Embryonic facial prominence (tissue), 1 donor: ENCODE measurements around the gene TF.
"Not testable (repeated sequence)": the region's sequence is repeated elsewhere in the genome, so short reads cannot be mapped to it uniquely, and the experiment has no call there.

ENCODE experiments used
- DNase-seq: peaks from one replicate; pipeline ENCODE4 v3.0.0-alpha.2; 2016; ENCODE audit errors: extremely low spot score

The TF gene

DNA sequence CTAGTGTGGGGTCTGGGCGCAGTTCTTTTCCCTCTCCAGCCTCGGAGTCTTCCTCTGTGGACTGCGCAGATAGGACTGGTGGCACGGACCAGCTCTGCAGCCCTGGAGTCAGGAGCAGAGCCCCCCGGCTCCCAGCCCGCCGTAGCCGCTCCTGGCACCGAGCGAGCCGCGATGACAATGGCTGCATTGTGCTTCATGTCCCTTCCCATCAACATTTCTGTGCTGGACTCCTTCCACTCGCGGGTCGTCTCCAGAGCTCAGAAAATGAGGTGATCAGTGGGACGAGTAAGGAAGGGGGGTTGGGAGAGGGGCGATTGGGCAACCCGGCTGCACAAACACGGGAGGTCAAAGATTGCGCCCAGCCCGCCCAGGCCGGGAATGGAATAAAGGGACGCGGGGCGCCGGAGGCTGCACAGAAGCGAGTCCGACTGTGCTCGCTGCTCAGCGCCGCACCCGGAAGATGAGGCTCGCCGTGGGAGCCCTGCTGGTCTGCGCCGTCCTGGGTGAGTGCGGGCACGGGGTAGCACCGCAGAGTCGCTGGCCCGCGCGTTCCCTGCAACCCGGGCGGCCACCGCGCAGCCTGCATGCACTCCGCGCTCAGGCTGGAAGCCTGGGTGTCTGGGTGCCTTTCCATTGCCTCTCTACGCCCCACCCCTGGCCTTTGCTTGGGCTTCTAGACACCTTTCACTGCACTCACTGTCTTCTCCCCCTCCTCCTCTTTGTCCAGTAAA, at the start of gene TF:
Gene TF, plus strand, starts transcription at position 413 of the 731 bp plus-strand sequence. Its CDS starts 48 bp downstream, at position 461.
- no peak for DNase-seq

- no peak for DNase-seq
These were observed 48.2 kb upstream of the TF start for GRCh38 chr3:133697960-133698359.

GRCh38 chr3:133699467-133699866, 46.7 kb upstream of the TF start:
- DNase-seq, result no peak

- DNase-seq, result no peak
These were observed 46.3 kb upstream of the TF start for GRCh38 chr3:133699903-133700302.

- no peak for DNase-seq
These were observed 45.8 kb upstream of the TF start for GRCh38 chr3:133700351-133700750.

- DNase-seq, result no peak
These were observed 44.5 kb upstream of the TF start for GRCh38 chr3:133701435-133702358.

DNA sequence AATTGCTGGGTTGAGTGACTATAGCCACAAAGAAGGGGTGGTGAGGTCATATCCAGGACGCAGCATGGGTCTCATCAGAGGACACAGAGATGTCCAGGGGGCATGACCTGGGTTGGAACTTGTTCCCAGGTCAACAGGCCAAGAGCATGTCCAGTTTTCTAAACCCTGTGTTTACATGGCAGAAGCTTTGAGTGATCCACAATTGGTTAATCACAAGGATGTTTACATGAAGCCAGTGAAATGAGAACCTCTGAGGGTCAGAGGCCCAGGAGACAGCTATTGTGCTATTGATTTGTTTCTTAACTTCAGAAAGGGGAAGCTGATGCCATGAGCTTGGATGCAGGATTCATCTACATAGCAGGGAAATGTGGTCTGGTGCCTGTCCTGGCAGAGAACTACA, 42.3 kb upstream of the TF start:
- no peak for DNase-seq

- no peak for DNase-seq
These were observed 40.2 kb upstream of the TF start for GRCh38 chr3:133706033-133706432.

DNA sequence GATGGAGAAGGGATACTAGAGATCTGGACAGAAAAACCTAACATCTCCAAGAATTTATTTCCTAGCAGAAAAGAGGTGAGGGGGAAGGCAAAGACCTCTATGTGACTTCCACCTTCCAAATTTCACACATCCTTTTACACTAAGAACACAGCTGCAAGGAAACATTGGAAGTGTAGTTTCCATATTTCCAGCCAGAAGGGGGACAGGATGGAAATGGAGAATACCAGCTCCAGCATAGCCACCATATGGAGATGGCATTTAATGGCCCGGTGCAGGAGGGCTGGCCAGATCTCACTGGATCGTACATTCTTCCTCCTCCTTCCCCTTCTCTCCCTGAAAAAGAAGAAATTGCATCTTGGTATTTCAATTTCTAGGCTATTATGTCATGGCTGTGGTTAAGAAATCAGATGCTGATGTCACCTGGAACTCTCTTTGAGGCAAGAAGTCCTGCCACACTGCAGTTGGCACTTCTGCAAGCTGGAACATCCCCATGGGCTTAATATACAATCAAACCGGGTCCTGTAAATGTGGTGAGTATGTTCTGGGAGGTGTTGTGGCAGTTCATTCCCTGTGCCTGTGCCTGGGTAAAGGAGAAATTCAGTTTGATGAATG, 36.9 kb upstream of the TF start:
- DNase-seq, result no peak

DNA sequence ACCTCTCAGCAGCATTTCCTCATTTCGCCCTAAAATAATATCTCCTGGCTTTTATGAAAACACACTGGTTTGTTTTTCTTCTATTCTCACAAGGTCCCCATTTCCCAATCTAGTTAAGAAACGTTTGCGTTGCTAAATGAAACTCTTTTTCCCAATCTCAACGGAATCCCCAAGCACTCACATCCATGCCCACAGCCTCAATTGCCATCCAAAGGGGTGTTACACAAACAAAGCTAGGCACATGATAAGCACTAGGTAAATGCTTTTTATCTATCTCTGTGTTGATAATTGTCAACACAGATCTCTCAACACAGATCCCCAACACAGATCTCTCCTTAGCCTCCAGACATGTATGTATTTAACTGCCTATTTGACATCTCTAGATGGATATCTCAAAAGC, 35.2 kb upstream of the TF start:
- no peak for DNase-seq

DNA sequence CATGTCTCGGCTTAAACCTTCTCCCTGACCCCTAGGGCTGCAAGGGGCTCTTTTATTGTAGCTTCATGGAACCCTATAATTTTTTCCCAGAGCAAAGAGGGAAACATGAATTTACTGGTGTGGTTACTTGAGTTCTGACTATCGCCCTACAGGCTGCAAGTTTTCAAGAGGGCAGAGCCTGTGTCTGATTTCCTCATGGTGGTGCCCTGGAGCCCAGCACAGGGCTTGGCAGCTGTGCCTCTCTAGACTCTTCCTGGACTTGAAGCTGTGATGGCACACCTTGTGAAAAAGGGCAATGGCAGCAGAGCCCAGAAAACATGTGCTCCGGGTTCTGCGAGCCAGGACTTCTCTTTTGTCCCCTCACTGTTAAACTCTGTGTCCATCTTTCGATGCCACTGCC, 34.2 kb upstream of the TF start:
- DNase-seq, result no peak

GRCh38 chr3:133713347-133713746, 32.8 kb upstream of the TF start:
- DNase-seq, result no peak

- no peak for DNase-seq
These were observed 28.8 kb upstream of the TF start for GRCh38 chr3:133717424-133717823.

DNA sequence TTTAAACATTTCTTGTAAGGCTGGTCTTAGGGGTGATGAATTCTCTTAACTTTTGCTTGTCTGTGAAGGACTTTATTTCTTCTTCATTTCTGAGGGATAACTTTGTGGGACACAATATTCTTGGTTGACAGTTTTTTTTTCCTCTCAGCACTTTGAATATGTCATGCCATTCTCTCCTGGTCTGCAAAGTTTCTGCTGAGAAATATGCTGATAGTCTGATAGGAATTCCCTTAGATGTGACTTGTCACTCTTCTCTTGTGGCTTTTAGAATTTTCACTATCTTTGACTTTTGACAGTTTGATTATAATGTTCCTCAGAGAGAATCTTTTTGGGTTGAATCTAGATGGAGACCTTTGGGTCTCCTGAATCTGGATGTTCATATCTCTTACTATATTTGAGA, 23.3 kb upstream of the TF start:
- no peak for DNase-seq

- no peak for DNase-seq
These were observed 15.2 kb upstream of the TF start for GRCh38 chr3:133730993-133731392.

- DNase-seq, result not testable (repeated sequence)
These were observed 14.0 kb upstream of the TF start for GRCh38 chr3:133732231-133732630.

- no peak for DNase-seq
These were observed 13.0 kb upstream of the TF start for GRCh38 chr3:133733226-133733625.

- no peak for DNase-seq
These were observed 11.9 kb upstream of the TF start for GRCh38 chr3:133734305-133734704.

DNA sequence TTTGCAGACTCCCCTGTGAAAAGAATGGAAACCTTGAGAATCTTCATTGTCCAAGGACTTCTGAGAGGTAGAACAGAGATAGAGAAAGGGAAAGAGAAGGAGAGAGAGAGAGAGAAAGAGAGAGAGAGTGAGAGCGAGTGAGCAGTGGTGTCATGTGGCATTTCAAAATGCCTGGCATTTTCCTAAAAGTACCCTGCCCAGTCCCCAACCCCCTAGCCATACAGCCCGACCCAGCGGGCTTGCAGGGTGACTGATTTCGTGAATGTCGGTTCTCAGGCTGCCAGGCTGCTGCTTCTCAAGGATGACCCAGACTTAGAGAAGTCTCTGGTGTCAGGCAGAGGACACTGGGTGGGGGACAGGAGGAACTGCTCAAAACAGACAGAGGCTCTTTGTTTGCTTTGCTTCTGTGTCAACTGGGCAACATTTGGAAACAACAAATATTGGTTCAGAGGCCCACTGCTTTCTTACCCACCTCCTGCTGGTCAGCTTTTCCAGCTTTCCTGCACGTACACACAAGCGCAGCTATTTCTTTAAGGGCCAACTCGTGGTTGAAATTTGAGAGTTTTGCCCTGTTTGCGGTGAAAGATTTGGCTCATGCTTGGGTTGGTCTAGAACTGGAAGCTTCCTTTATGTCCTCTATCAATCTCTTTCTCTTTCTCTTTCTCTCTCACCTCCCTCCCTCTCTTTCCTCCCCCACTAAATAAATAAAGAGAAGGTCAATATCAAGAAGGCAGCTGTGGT, 3.7 kb upstream of the TF start:
- DNase-seq, result no peak

DNA sequence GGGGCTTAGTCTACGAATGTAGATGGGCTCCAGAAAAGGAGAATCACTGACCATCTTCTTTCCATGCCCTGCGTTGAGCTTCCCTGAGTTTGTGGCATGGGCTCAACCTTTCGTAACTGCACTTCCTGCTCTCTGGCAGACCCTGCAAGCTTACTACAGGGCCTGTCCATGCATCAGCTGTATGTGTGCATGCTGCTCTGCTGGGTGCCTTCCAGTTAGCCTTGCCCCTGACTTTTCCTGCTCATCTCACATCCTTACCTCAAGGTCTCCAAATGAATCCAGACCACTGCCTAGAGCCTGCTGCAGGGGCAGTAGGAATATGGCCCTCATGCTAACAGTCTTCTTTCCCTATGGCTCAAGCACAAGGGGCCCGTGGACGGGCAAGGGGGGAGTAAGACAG, 2.0 kb upstream of the TF start:
- no peak for DNase-seq

- DNase-seq, result no peak
These were observed 1.1 kb upstream of the TF start for GRCh38 chr3:133745108-133745507.

GRCh38 chr3:133746712-133747066, 496 bp downstream of the TF start:
- no peak for DNase-seq
